GM19193 (cell line): ENCODE measurements around the gene ADGRB3.

ENCODE experiments used
- POLR2A ChIP-seq: IDR thresholded peaks from 4 replicates; pipeline ENCODE4 v1.6.1; 2011; ENCODE audit not compliant: insufficient read depth, insufficient read length; ENCODE audit errors: extremely low read depth

ADGRB3 gene

DNA sequence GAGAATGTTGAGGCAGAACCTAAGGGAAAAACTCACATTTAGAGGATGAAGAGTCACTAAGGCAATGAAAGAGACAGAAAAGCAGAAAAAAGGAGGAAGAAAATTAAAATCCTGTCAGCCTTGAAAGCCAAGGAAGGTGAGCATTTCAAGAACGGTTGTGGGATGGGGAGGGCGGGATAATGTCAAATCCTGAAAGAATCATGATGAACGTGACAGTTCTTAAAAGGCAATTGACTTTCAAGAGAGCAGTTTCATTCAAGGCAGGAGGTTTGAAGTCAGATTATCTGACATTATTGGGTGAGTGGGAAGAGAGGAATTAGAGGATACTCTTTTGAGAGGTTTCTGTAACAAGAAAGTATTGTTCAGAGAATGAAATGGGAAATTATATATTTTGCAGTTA is 284.5 kb downstream of the ADGRB3 start:
- TF ChIP-seq POLR2A, result no peak

DNA sequence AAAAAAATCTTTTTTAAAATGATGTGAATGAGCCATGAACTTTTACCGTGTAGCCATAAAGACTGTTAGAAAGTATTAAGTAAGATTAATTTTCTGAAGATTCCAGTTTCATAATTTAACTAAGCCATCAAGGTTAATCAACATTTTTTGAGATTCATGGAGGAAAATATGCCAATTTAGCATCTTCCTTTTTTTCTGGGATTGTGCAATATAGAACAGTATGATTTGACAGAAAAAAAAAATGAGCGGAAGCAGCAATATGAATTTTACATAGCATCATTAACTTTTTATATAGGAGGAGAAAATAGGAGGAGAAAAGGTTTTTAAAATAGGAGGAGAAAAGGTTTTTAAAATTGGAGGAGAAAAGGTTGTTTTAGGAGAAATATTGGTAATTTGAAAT is 306.3 kb downstream of the ADGRB3 start:
- TF ChIP-seq POLR2A, result no peak

GRCh38 chr6:68947721-68948120 is 312.6 kb downstream of the ADGRB3 start:
- TF ChIP-seq POLR2A, result no peak

DNA sequence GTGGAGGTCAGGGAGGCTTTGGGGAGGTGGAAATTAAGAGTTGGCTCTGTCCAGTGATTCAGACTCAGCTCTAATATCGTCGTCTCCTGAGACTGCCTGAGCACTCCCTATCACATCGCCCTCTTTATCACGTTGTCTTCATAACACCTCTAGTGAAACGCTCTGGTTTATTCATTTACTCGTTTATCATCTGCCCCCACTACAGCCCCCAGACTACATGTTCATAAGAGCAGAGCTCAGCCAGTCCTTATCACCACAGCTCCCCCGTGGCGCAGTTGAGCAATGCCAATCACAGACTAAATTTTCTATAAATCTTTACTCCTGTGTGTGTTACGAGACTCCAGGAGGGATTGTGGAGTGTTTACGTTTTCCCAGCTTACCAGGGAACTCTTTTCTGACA is 316.2 kb downstream of the ADGRB3 start:
- no peak for TF ChIP-seq POLR2A

DNA sequence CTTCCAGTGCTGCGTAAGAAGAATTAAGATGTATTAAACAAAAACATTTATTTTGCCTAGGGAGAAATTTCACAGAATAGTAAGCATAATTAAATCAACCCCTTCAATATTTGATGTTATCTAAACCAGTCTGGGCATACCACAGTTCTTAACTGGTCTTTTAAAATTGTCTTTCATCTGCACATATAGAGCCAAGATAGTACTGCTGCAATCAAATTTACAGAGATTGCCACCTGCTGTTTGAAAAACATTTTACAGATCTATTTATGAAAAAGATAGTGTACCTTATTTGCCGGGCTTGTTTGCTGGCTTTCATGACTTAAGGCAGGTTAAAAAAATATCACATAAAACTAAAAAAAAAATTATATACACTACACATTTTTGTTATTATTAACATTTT is 323.2 kb downstream of the ADGRB3 start:
- TF ChIP-seq POLR2A, result no peak

- no peak for TF ChIP-seq POLR2A
These were observed 332.6 kb downstream of the ADGRB3 start for GRCh38 chr6:68967549-68968300.

DNA sequence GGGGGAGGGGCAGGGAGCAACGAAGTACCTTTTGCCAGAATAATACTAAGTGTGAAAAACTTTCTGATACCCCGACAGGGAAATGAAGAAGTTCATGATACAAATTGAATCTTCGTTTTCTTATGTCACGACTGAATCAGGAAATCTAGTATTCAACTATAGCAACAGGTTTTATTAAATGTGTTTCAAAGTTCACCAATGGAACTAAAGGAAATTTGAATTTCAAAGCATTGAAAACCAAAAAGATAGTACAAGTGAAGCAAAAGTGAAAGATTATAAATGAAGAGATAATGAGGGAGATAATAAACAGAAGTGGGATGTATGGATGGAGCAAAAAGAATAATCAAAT is 333.2 kb downstream of the ADGRB3 start:
- TF ChIP-seq POLR2A, result no peak

- no peak for TF ChIP-seq POLR2A
These were observed 338.0 kb downstream of the ADGRB3 start for GRCh38 chr6:68973066-68973465.

DNA sequence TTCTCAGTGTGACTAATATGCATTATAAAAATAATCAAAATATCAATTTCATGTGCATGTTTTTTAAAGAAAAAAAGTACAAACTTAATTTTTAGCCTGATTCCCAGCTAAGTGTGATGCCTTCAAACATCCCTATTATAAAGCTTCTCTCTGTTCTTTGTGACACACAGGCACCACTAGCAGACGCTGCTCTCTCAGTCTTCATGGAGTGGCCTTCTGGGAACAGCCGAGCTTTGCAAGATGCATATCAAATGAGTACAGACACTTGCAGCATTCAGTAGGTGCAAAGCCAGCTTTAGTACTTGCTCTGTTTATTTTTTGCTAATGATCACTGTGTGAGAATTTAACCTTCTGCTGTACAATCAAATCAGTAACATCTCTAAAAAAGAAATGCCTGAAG is 340.0 kb downstream of the ADGRB3 start:
- TF ChIP-seq POLR2A, result no peak

DNA sequence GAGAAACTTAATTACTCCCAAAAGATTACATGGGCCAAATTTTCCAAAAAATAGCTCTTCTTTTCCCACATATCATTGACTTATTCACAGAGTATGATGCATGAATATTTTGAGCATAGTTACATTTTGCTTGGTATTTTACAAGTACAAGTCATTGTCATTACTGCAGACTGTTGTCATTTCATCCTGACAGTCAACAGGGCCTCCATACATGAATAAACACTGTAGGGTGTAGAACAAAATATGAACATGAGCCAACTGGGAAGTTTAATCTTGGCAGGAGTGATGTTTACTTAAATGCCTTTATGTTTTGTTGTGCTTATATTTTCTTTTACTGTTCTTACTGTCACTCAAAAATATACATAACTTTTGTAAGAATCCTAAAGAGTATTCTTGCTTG is 340.7 kb downstream of the ADGRB3 start:
- no peak for TF ChIP-seq POLR2A

DNA sequence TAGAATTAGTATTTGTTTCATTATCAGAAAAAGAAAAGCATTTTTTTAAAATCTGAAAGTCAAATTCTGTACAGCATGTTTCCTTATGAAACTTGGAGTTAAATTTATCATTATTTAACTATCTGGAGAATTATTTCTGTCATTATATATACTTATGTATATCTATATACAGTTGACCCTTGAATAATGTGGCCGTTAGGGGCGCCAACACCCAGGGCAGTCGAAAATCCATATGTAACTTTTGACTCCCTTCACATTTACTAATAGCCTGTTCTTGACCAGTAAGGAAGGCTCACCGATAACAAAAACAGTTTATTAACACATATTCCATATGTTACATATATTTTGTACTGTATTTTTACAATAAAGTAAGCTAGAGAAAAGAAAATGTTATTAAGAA is 341.2 kb downstream of the ADGRB3 start:
- no peak for TF ChIP-seq POLR2A

DNA sequence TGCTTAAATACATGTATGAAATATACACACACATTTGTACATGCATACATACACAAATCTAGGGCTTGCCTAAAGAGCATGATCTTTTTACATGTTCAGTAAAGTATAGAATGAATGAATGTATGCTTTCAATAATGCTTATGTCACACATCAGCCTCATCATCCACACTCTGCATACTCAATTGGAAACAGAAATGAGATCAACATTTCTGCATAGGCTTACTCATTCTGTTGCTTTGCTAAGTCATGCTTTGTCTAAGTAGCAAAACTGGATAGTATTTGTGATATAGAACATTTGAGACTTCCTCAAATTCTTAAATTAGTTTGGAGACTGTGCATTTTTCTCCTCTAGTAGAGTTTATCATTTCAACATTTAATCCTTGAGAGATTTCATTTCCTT is 343.3 kb downstream of the ADGRB3 start:
- TF ChIP-seq POLR2A, result no peak

GRCh38 chr6:68988698-68989097 is 353.6 kb downstream of the ADGRB3 start:
- no peak for TF ChIP-seq POLR2A

- TF ChIP-seq POLR2A, result no peak
These were observed 355.2 kb downstream of the ADGRB3 start for GRCh38 chr6:68990317-68990716.

GRCh38 chr6:68993911-68994310 is 358.8 kb downstream of the ADGRB3 start:
- no peak for TF ChIP-seq POLR2A

- no peak for TF ChIP-seq POLR2A
These were observed 359.4 kb downstream of the ADGRB3 start for GRCh38 chr6:68994521-68994920.

GRCh38 chr6:69005199-69005598 is 370.1 kb downstream of the ADGRB3 start:
- no peak for TF ChIP-seq POLR2A
